ENCODE measurements around the gene ATP2C2.

DNA sequence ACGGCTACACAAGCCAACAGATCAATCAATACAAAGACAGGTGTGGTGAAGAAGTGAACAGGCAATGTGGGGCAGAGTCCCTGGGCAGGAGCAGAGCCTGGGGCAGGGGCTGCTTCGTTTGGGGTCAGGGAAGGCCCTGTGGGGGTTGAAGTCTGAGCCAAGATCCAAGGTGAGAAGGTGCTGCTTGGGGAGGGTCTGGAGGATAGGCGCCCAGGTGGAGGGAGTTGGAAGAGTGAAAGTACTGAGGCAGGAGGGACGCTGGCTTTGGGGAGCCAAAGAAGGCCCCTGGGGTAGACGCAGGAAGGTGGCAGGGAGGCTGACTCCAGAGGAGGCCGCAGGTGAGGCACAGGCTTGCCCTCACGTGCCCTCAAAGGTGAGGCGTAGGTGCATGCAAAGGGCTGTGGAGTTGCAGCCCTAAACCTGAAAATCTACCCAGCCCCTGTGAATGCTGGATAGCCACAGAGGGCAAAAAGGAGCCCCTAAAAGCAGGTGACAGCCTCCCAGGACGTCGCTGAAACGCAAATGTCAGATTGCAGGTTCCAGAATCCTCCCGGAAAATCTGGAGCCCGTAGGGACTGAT, 40.3 kb upstream of the ATP2C2 start:
- TF ChIP-seq, protein P1, sequence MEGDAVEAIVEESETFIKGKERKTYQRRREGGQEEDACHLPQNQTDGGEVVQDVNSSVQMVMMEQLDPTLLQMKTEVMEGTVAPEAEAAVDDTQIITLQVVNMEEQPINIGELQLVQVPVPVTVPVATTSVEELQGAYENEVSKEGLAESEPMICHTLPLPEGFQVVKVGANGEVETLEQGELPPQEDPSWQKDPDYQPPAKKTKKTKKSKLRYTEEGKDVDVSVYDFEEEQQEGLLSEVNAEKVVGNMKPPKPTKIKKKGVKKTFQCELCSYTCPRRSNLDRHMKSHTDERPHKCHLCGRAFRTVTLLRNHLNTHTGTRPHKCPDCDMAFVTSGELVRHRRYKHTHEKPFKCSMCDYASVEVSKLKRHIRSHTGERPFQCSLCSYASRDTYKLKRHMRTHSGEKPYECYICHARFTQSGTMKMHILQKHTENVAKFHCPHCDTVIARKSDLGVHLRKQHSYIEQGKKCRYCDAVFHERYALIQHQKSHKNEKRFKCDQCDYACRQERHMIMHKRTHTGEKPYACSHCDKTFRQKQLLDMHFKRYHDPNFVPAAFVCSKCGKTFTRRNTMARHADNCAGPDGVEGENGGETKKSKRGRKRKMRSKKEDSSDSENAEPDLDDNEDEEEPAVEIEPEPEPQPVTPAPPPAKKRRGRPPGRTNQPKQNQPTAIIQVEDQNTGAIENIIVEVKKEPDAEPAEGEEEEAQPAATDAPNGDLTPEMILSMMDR (IDR thresholded peaks at IDR 0.05): no peak
- no peak for TF ChIP-seq POLR2A (IDR thresholded peaks at IDR 0.05)
- TF ChIP-seq POLR2AphosphoS5 (IDR thresholded peaks at IDR 0.05): no peak
